HepG2 (cell line): ENCODE data around the gene NAGS. TPM values are rescaled to one million over a fixed set of nuclear protein-coding genes. Genes with fewer than 3 reads are reported as not detected.
"Not testable (repeated sequence)": the region's sequence is repeated elsewhere in the genome, so short reads cannot be mapped to it uniquely, and the experiment has no call there.

ENCODE experiments used
- ARID4A ChIP-seq: sonication (generic); formaldehyde crosslinking; IDR thresholded peaks from 2 replicates; pipeline ENCODE4 v1.5.0; 2020; ENCODE audit warnings: mild to moderate bottlenecking, missing genetic modification reagents, borderline replicate concordance
- ETV5 ChIP-seq: IDR thresholded peaks from 2 replicates; pipeline ENCODE4 v1.6.1; 2018; ENCODE audit warnings: missing biosample characterization, missing genetic modification reagents, inconsistent platforms, borderline replicate concordance
- FOXP1 ChIP-seq, 2 experiments: fragments of 450-650 bp in 1 of 2; IDR thresholded peaks; 2 replicates each; pipeline ENCODE4 v1.6.1; 2017 to 2018; ENCODE audit warnings: antibody characterized with exemption in 1 of 2
- HDAC2 ChIP-seq: sonication (generic); formaldehyde crosslinking; IDR thresholded peaks from 2 replicates; pipeline ENCODE4 v1.4.0; 2020; ENCODE audit warnings: missing genetic modification reagents
- MEIS2 ChIP-seq: sonication (generic); formaldehyde crosslinking; IDR thresholded peaks from 2 replicates; pipeline ENCODE4 v1.9.0; 2021; ENCODE audit warnings: mild to moderate bottlenecking, missing genetic modification reagents
- PPARG ChIP-seq: conservative IDR thresholded peaks from 2 replicates; pipeline ENCODE4 v1.6.1; 2016; ENCODE audit warnings: missing biosample characterization, missing genetic modification reagents
- RXRB ChIP-seq: IDR thresholded peaks from 2 replicates; pipeline ENCODE4 v1.6.1; 2016; ENCODE audit warnings: borderline replicate concordance, missing genetic modification reagents, missing compliant biosample characterization
- SP5 ChIP-seq: IDR thresholded peaks from 2 replicates; pipeline ENCODE4 v1.6.1; 2016; ENCODE audit warnings: low read depth, borderline replicate concordance
- TBX2 ChIP-seq: sonication (generic); formaldehyde crosslinking; IDR thresholded peaks from 2 replicates; pipeline ENCODE4 v1.5.0; 2020; ENCODE audit warnings: missing genetic modification reagents, mild to moderate bottlenecking, borderline replicate concordance
- ZBTB20 ChIP-seq: sonication (generic); formaldehyde crosslinking; IDR thresholded peaks from 2 replicates; pipeline ENCODE4 v1.8.1; 2023; ENCODE audit warnings: missing genetic modification reagents, low read depth, mild to moderate bottlenecking, borderline replicate concordance
- ZFP90 ChIP-seq: sonication (generic); formaldehyde crosslinking; IDR thresholded peaks from 2 replicates; pipeline ENCODE4 v1.8.0; 2022; ENCODE audit warnings: missing genetic modification reagents, mild to moderate bottlenecking, inconsistent platforms, borderline replicate concordance
- ZMYM3 ChIP-seq: sonication (generic); formaldehyde crosslinking; IDR thresholded peaks from 2 replicates; pipeline ENCODE4 v1.5.1; 2020; ENCODE audit warnings: mild to moderate bottlenecking, missing genetic modification reagents
- ZNF280D ChIP-seq: sonication (generic); formaldehyde crosslinking; IDR thresholded peaks from 2 replicates; pipeline ENCODE4 v1.5.1; 2020; ENCODE audit warnings: mild to moderate bottlenecking, missing genetic modification reagents
- ZNF333 ChIP-seq: sonication (generic); formaldehyde crosslinking; IDR thresholded peaks from 2 replicates; pipeline ENCODE4 v1.4.0; 2020; ENCODE audit warnings: mild to moderate bottlenecking, missing genetic modification reagents, borderline replicate concordance
- ZNF781 ChIP-seq: sonication (generic); formaldehyde crosslinking; IDR thresholded peaks from 2 replicates; pipeline ENCODE4 v1.5.1; 2020; ENCODE audit warnings: borderline replicate concordance, mild to moderate bottlenecking, missing genetic modification reagents; ENCODE audit errors: not compliant biosample characterization
- polyA plus RNA-seq, 8 experiments: library from polyadenylated mRNA; depleted of rRNA in 3 of 8; stranded (reverse) in 7 of 8; unstranded in 1 of 8; fragments of >200 nt; fragmentation: Illumina TruSeq in 4 of 8; extraction: Trizol in 4 of 8; gene quantifications; 2 replicates each; pipeline versions ENCODE4 v1.2.1 to v1.2.3, GENCODE V29; 2011 to 2016; ENCODE audit warnings: low read depth in 4 of 8, missing spikeins in 1 of 8, mixed read lengths in 1 of 8; ENCODE audit not compliant: insufficient read depth in 1 of 8
- total RNA-seq, 5 experiments: library from RNA; depleted of rRNA; stranded (reverse); fragments of >200 nt; fragmentation: Illumina TruSeq; extraction: Trizol; gene quantifications; 2 replicates each; pipeline ENCODE4 v1.2.3, GENCODE V29; 2016; ENCODE audit warnings: low read depth in 1 of 5
- TF ChIP-seq, protein P1 (sequence below): sonication (generic); formaldehyde crosslinking; IDR thresholded peaks from 2 replicates; pipeline ENCODE4 v1.5.1; 2020; ENCODE audit warnings: mild to moderate bottlenecking, moderate library complexity, missing genetic modification reagents
- TF ChIP-seq, protein P2 (sequence below): sonication (generic); formaldehyde crosslinking; IDR thresholded peaks from 2 replicates; pipeline ENCODE4 v1.8.0; 2022; ENCODE audit warnings: mild to moderate bottlenecking, missing genetic modification reagents, borderline replicate concordance

The NAGS gene
- total and polyA plus RNA-seq, 2 of the 13 experiments (the other 11 are each of a cell fraction or from before 2014, with no cell fraction given) = 4.3 to 5.1 TPM

DNA sequence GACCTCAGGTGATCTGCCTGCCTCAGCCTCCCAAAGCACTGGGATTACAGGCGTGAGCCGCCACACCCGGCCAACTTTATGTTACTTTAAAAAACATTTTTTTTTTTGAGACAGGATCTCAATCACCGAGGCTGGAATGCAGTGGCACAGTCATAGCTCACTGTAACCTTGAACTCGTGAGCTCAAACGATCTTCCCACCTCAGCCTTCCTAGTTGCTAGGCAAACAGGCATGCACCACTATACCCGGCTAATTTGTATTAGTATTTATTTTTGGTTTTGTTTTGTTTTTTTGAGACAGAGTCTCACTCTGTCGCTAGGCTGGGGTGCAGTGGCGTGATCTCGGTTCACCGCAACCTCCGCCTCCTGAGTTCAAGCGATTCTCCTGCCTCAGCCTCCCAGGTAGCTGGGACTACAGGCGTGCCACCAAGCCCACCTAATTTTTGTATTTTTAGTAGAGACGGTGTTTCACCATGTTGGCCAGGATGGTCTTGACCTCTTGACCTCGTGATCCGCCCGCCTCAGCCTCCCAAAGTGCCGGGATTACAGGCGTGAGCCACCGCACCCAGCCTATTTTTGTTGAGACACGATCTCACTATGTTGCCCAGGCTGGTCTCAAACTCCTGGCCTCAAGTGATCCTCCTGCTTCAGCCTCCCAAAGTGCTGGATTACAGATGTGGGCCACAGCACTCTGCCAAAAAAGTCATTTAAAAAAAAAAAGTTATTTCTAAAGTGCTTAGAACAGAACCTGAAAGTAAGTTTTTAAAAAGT lies 31.8 kb upstream of the NAGS start (continued):
- 0 out of 2 replicates have a peak, but pooled peaks have one; percentile 46 for TF ChIP-seq ZNF333 (CRISPR knock-in tag)
- TF ChIP-seq ETV5 (CRISPR knock-in tag) = peak; percentile 49; the same call in 1 of the 2 replicates
- TF ChIP-seq ZNF781 (CRISPR knock-in tag) = peak; percentile 70
- TF ChIP-seq TBX2 (CRISPR knock-in tag) = peak; percentile 87
- TF ChIP-seq ZFP90 (CRISPR knock-in tag) = peak; percentile 100
- TF ChIP-seq ZNF280D (CRISPR knock-in tag) = peak; percentile 81
- 0 out of 2 replicates have a peak, but pooled peaks have one; percentile 72 for TF ChIP-seq ZBTB20 (CRISPR knock-in tag)
- TF ChIP-seq FOXP1 (IDR thresholded peaks at IDR 0.05) = not testable (repeated sequence)
- peak; percentile 78 for TF ChIP-seq FOXP1 (CRISPR knock-in tag; IDR thresholded peaks at IDR 0.05)
- TF ChIP-seq MEIS2 (CRISPR knock-in tag) = peak; percentile 53; the same call in 1 of the 2 replicates
- TF ChIP-seq ARID4A (CRISPR knock-in tag) = peak; percentile 50; the same call in 1 of the 2 replicates
- peak; percentile 84 for TF ChIP-seq RXRB
- peak; percentile 59 for TF ChIP-seq PPARG (CRISPR knock-in tag)
- TF ChIP-seq, protein P1, sequence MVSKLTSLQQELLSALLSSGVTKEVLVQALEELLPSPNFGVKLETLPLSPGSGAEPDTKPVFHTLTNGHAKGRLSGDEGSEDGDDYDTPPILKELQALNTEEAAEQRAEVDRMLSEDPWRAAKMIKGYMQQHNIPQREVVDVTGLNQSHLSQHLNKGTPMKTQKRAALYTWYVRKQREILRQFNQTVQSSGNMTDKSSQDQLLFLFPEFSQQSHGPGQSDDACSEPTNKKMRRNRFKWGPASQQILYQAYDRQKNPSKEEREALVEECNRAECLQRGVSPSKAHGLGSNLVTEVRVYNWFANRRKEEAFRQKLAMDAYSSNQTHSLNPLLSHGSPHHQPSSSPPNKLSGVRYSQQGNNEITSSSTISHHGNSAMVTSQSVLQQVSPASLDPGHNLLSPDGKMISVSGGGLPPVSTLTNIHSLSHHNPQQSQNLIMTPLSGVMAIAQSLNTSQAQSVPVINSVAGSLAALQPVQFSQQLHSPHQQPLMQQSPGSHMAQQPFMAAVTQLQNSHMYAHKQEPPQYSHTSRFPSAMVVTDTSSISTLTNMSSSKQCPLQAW (CRISPR knock-in tag) = peak; percentile 15; the same call in 1 of the 2 replicates
- TF ChIP-seq SP5 = peak; percentile 50; the same call in 1 of the 2 replicates
- TF ChIP-seq, protein P2, sequence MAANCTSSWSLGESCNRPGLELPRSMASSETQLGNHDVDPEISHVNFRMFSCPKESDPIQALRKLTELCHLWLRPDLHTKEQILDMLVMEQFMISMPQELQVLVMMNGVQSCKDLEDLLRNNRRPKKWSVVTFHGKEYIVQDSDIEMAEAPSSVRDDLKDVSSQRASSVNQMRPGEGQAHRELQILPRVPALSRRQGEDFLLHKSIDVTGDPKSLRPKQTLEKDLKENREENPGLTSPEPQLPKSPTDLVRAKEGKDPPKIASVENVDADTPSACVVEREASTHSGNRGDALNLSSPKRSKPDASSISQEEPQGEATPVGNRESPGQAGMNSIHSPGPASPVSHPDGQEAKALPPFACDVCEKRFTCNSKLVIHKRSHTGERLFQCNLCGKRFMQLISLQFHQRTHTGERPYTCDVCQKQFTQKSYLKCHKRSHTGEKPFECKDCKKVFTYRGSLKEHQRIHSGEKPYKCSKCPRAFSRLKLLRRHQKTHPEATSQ (CRISPR knock-in tag) = peak; percentile 26; the same call in 1 of the 2 replicates
- peak; percentile 49; the same call in 1 of the 2 replicates for TF ChIP-seq HDAC2 (CRISPR knock-in tag)
- peak; percentile 89 for TF ChIP-seq ZMYM3 (CRISPR knock-in tag)
